Heart right ventricle (tissue), 16 donors: ENCODE results near the gene JDP2. TPM values are rescaled to one million over a fixed set of nuclear protein-coding genes. Genes with fewer than 3 reads are reported as not detected.

Experiments used
- ATAC-seq, 8 donors: fragments of 200-7000 bp; cut with Tn5 transposase; one replicate each; pipeline ENCODE4 v1.9.1; 2020; ENCODE audit warnings: mild to moderate bottlenecking in 8 of 8, moderate library complexity in 8 of 8, moderate number of reproducible peaks in 1 of 8
- DNase-seq, 2 donors: peaks; one replicate each; pipeline ENCODE4 v3.0.0-alpha.2; 2020
- H3K27ac ChIP-seq, 10 donors: fragments of 200-600 bp; sonication (generic) in 2 of 10; one replicate each; pipeline versions ENCODE4 v1.5.0 to v1.8.0; 2020 to 2022; ENCODE audit warnings: mild to moderate bottlenecking in 3 of 10
- H3K27me3 ChIP-seq, 7 donors: fragments of 200-600 bp; one replicate each; pipeline ENCODE4 v1.8.0; 2021 to 2022; ENCODE audit warnings: mild to moderate bottlenecking in 2 of 7
- H3K36me3 ChIP-seq, 9 donors: fragments of 200-600 bp; sonication (generic) in 1 of 9; one replicate each; pipeline versions ENCODE4 v1.5.0 to v1.8.0; 2020 to 2022; ENCODE audit warnings: mild to moderate bottlenecking in 2 of 9
- H3K4me1 ChIP-seq, 9 donors: fragments of 200-600 bp; sonication (generic) in 1 of 9; one replicate each; pipeline versions ENCODE4 v1.5.0 to v1.8.0; 2020 to 2022; ENCODE audit warnings: mild to moderate bottlenecking in 4 of 9
- H3K4me3 ChIP-seq, 10 donors: fragments of 200-600 bp; sonication (generic) in 2 of 10; one replicate each; pipeline versions ENCODE4 v1.5.0 to v1.8.0; 2020 to 2022; ENCODE audit warnings: mild to moderate bottlenecking in 7 of 10, moderate library complexity in 2 of 10
- H3K9me3 ChIP-seq, 11 donors: fragments of 200-600 bp in 10 of 11; sonication (generic) in 2 of 11; one replicate each; pipeline versions ENCODE4 v1.5.0 to v1.8.0; 2013 to 2022; ENCODE audit warnings: mild to moderate bottlenecking in 2 of 11, control low read depth in 1 of 11, moderate library complexity in 1 of 11
- CTCF ChIP-seq, 9 donors: fragments of 200-600 bp; sonication (generic) in 2 of 9; IDR thresholded peaks; one replicate each; pipeline versions ENCODE4 v1.5.0 to v1.8.0; 2021 to 2022; ENCODE audit warnings: antibody characterized with exemption in 9 of 9, mild to moderate bottlenecking in 5 of 9, moderate library complexity in 1 of 9
- WGBS, 2 donors: extraction: QIAGEN DNeasy Blood & Tissue Kit; methylation state at CpG; one replicate each; pipeline ENCODE4 v1.1.7; 2013; ENCODE audit warnings: inconsistent platforms in 1 of 2; 5-methylcytosine and 5-hydroxymethylcytosine counted together
- intact Hi-C, 10 donors: fragments of 100-400 bp; cut with DNase I; formaldehyde crosslinking; loops; one replicate each; pipeline versions ENCODE4 v1.11.1 to v1.14.2; 2022
- polyA plus RNA-seq, 2 donors: library from polyadenylated mRNA; stranded (reverse); fragments of 200-250 nt; gene quantifications; one replicate each; pipeline ENCODE4 v1.2.3, GENCODE V29; 2013
- total RNA-seq, 10 donors: library from RNA; stranded (reverse); fragmentation: NEBNext Ultra II Directional in 3 of 10; extraction: Animal tissue kit (Norgen Biotek cat#: 25700) in 3 of 10; gene quantifications; one replicate each; pipeline versions ENCODE4 v1.2.1 to v1.2.4, GENCODE V29; 2021 to 2023
- donor health status: Arrhythmogenic right ventricular cardiomyopathy.
- donor health status: ischemic (EF 13 %, LVEDD 7.1; RV severe dilation, severe dysfunction).
- donor health status: healthy with polysubstance abuse.
- donor health status: DM: no; HTN: yes; CAD: no.
- donor health status: DM: no; HTN: no; CAD: no.
- donor health status: ischemic (EF 25% LVEDD 6.9; RV normal size, moderate dysfunction).
- donor health status: ischemic (EF 25% LVEDD 5.7; RV mildly dilated, moderate dysfunction).
- donor health status: healthy.
- donor health status: DM: yes; HTN: yes; CAD: no.
- donor health status: Ischemic cardiomyopathy.
- donor health status: ischemic (EF 35%, LVEDD 5.7; RV mildly dilated, moderate dysfunction).
- donor health status: nonischemic (EF 11% LVEDD 7.7; RV severe dilation, severe dysfunction).
- donor health status: DM: yes; HTN: yes; CAD: no.
- donor health status: PGD.
- donor health status: ischemic (EF 29% LVEDD 5.4; RV normal size, mild dysfunction).
- donor health status: nonischemic (EF 23%, LVEDD 6.1; RV moderate dilation, normal function).

The JDP2 gene
- total and polyA plus RNA-seq, 12 donors: 12.3 to 44.0 (median 17.3) TPM

- Histone ChIP-seq H3K4me3 (no peak overlapping the region), H3K4me1 (peaks cover 0 to 23% (median 0%) of the 10 kb centered on the region in 9 donors), H3K27ac (no peak overlapping the region), H3K27me3 (no peaks in the 10 kb centered on the region), H3K36me3 (no peaks in the 10 kb centered on the region), H3K9me3 (no peaks in the 10 kb centered on the region)
- intact Hi-C loops: loop anchor here in 2 of 10 donors (10.0 kb wide), 2 partner anchors 273 to 363 kb away; no protein-coding TSS in a partner anchor
- WGBS, 2 donors: 95 to 96% methylated on average over 11 of the region's 11 CpGs
- TF ChIP-seq CTCF (IDR thresholded peaks at IDR 0.05): no peak
- ATAC-seq (no peak), DNase-seq (no peak)
Measured at GRCh38 chr14:75497701-75498100, 69.9 kb downstream of the JDP2 start.

- intact Hi-C loops: loop anchor here in 2 of 10 donors (10.0 kb wide), 2 partner anchors 274 to 364 kb away; no protein-coding TSS in a partner anchor
- DNase-seq: no peak
- 90 to 93% methylated on average over 16 of the region's 16 CpGs for WGBS, 2 donors
- no peak for ATAC-seq
- peaks cover 0 to 2% (median 0%) of the 10 kb centered on the region in 11 donors for H3K9me3 ChIP-seq
- no peak overlapping the region for H3K27ac ChIP-seq
- H3K4me3 ChIP-seq: no peak overlapping the region
- H3K4me1 ChIP-seq: peaks cover 0 to 23% (median 0%) of the 10 kb centered on the region in 9 donors
- H3K27me3 ChIP-seq: no peaks in the 10 kb centered on the region
- no peak for TF ChIP-seq CTCF (IDR thresholded peaks at IDR 0.05)
- H3K36me3 ChIP-seq: no peaks in the 10 kb centered on the region
Measured at GRCh38 chr14:75499084-75499875, 71.5 kb downstream of the JDP2 start.

- Histone ChIP-seq H3K36me3 (no peaks in the 10 kb centered on the region), H3K4me1 (peaks cover 0 to 16% (median 0%) of the 10 kb centered on the region in 9 donors), H3K27me3 (no peaks in the 10 kb centered on the region), H3K9me3 (peaks cover 0 to 7% (median 0%) of the 10 kb centered on the region in 11 donors), H3K27ac (no peak overlapping the region), H3K4me3 (no peak overlapping the region)
- intact Hi-C loops: no loop called here
- DNase-seq: no peak
- WGBS, 2 donors: 90 to 96% methylated on average over 3 of the region's 3 CpGs
- no peak for ATAC-seq
- TF ChIP-seq CTCF (IDR thresholded peaks at IDR 0.05): no peak
Measured at GRCh38 chr14:75501080-75501479, 73.3 kb downstream of the JDP2 start.

GRCh38 chr14:75504411-75504810 lies 76.6 kb downstream of the JDP2 start:
- Histone ChIP-seq H3K4me3 (no peak overlapping the region), H3K36me3 (no peaks in the 10 kb centered on the region), H3K27ac (no peak overlapping the region), H3K9me3 (peaks cover 0 to 21% (median 7%) of the 10 kb centered on the region in 11 donors), H3K4me1 (no peaks in the 10 kb centered on the region), H3K27me3 (no peaks in the 10 kb centered on the region)
- intact Hi-C loops: no loop called here
- DNase-seq (no peak), ATAC-seq (no peak)
- 98% methylated on average over 1 of the region's 1 CpG for WGBS, 2 donors
- no peak for TF ChIP-seq CTCF (IDR thresholded peaks at IDR 0.05)
